ENCODE measurements around the gene MMP28.

The MMP28 gene

DNA sequence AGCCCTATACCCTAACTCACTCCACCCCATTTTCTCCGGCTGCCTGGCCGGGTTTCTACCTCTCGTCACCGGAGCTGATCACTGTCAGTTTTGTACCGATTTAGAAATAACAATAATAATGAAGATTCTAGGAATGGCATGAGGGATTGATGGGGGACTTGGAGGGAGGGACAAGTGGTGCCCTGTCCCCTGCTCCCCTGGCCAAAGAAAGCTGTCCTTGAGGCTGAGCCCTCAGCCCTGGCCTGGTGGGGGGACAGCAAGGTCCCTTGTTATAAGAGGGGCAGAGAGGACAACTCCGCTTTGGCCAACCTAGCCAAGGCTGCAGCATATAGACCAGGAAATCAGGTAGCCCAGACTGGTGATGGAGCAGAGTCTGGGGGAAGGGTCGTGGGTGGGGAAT is 52.9 kb downstream of the MMP28 start:
- no peak for DNase-seq

DNA sequence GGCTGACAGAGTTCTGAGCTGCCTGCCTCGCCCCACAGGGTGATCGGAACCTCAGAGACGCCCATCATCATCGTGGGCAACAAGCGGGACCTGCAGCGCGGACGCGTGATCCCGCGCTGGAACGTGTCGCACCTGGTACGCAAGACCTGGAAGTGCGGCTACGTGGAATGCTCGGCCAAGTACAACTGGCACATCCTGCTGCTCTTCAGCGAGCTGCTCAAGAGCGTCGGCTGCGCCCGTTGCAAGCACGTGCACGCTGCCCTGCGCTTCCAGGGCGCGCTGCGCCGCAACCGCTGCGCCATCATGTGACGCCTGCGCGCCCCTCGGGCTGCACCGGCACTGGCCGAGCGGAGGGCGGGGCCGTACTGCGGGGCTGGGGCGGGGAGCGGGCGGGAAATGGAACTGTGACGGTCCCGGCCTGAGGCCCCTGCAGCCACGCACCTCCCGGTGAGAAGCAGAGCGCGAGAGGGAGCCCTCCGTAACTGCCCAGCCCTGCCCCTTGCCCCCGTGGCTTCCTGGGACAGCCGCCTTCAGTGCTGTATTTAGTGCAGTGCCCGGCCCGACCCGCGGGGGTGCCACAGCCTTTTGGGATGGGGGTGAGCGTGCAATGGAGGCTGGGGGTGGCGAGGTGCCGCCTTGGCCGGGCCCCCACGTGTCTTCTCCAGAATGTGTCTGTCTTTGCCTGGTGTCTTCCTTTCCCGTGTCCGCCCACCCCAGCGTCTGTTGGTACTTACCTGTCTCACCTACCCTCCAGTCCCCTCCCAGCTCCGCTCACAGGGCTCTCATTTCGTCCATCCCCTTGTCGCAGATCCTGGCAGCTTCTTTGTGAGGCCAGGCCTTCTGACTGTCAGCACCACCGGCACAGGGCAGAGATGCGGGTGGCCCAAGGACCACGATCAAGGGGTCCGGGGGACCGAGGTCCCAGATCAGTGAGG is 54.2 kb downstream of the MMP28 start:
- peak; percentile 31 for DNase-seq

DNA sequence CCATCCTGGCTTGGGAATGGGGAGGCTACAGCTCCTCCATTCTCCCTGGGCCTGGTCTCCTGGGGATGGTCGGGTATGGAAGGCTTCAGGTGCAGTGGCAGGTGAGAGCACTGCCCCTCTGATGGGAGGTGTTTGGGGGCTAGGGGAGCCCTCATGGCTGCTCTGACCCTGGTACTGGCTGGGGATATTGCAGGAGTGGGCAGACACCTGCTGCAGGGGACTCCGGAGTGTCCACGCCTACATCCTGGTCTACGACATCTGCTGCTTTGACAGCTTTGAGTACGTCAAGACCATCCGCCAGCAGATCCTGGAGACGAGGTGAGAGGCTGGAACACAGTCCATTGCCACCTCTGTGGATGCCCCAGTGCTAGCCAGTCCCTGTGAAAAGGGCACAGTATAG is 55.2 kb downstream of the MMP28 start:
- no peak for DNase-seq

DNA sequence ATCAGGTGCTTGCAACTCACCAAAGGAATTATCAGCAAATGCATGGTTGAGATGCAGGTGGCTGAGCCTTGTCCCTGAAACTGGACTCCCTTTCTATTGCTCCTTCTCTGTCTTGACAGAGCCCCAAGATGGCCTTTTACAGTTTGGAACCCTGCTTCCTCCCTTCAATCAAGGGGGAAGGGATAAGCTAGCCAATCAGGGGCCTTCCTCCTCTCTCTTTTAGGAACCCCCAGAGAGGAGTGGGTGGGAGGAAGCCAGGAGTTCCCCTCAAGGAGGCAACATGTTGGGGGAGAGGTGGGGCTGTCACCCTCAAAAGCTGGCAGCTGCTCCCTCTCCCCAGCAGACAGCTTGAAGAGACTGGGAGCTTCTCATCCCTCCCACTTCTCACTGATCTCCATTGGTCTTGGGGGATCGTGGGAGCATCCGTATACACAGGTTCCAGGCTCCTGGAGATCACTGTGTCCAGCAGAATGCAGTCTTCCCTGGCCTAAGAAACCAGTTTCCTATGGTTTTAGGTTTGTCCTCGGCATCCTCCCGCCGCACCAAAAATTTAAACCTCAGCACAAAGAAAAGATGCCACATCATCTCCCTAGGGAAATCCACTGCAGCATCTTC is 56.8 kb downstream of the MMP28 start:
- DNase-seq, result no peak

DNA sequence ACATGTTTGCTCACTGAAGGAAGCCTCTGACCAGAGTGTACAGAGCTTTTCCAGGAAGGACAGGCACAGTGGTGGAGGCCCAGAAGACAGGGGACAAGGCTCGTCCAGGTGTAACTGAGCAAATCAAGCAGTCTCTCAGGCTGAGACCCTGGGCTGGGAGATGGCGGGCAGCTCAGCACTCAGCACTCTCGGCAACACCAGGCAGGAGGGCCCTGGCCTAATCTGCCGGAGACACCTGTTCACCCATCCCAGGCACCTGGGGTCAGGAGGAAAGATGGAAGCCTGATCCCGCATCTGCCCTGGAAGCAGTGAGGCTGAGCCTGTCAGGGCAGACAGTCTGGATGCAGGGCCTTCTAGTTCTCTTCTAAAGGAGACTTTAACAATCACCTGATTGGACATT is 59.2 kb downstream of the MMP28 start:
- no peak for DNase-seq

DNA sequence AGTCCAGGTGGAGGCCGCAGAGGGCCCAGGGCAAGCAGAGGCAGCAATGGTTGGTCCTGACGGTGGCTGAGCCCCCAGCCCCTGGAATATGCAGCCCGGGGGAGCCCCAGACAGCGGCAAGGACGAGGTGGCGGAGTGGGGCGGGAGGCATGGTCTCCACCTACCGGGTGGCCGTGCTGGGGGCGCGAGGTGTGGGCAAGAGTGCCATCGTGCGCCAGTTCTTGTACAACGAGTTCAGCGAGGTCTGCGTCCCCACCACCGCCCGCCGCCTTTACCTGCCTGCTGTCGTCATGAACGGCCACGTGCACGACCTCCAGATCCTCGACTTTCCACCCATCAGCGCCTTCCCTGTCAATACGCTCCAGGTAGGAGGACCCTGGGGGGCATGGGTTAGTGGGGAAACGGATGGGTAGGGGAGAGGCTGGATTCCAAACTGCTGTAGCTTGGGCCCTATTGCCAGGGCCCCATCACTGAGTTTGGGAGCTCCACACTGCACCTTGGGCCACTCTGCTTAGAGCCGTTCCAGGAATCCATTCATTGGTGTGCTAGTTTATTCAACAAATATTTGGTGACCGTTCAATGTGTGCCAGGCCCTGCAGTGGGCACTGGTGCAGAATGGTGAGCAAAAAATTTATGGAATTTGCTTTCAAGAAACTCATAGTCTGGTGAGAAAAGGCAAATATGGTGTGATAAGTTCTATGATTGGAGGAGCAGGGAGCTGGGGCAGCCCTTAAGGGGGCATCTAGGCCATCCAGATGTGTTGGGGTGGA is 60.2 kb downstream of the MMP28 start:
- no peak for DNase-seq

DNA sequence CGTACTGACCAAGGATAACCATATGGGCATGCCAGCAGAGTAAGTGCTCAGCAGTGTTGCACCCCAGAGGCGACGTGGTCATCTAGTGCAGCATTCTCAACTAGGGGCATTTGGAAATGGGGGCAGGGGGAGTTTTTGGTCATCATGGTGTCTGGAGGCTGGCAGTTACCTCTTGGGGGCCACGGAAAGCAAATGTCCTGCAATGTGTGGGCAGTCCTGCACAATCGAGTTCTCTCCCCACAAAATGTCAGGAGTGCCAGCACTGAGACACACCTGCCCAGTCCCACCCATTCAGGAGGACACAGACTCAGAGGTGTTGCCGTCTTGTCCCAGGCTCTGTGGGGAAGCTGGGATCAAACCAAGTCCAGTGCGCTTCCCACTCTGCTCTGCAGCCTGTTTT is 61.0 kb downstream of the MMP28 start:
- DNase-seq, result no peak

DNA sequence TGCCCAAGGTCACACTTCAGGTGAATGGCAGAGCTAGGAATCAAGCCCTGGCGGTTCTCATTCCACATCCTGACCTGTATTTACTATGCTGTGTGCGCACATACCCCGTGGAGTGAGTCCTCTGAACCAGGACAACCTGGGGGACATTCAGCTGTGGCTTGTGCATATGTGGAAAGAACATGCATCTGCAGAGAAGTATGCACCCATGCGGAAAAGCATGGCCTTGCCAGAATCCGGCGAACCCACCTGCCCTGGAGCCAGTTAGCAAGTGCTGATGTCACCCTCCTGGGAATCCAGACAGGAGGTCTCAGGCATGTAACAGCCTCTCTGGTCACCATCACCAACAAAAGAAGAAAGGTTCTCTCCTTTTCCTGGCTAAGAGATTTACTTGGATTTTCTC is 62.1 kb downstream of the MMP28 start:
- no peak for DNase-seq

DNA sequence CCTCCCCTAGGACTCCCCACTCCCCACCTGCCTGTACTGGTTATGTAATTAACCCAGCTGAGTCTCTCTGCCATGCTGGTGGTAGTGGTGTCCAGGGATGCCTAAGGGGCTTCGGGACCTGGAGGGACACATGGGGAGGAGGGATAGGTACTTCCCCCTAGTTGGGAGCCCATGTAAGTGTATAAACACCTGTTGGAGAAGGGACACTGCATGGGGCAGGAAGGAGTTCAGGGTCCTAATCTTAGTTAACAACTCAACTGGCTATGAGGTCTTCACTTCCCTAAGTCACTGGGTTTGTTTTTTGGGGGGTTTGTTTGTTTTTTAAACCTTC is 62.7 kb downstream of the MMP28 start:
- no peak for DNase-seq

DNA sequence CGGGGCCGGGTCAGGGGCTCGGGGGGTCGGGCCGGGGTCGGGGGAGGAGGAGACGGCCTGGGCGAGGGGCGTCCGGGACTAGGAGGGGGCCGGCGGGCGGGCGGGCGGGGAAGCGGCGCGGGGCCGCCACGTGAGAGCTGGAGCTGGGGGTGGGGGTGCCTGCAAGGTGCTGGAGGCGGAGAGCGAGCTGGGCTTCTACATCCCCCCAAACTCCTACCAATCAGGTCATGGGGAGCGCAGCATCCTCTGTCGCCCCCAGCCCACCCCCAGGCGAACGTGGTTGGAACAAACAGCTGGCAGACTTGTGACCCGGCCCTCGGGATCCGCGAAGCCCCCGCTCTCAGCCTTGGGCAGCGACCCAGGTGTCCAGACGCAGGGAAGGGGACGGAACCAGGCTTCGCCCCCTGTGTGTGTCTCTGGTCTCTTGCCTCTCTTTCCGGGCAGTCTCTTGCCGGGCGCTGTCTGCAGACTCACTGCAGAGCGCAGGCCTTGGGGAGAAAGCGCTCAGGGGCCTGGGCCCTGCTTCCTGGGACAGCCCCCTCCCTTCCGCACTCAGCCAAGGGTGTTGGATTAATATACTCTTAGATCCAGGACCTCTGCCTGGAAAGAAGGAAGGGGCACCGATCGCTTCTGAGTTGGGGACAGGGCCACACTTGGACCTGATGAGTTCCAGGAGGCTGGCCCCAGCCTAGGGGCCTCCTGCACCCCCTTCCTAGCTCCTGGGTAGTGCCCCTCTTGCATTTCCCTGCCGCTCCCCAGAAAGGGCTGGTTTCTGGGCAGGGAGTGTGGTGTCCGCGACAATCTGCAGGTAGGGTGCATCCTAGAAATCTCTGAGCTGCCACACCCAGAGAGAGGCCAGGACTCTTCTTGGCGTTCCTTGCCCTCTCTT is 63.3 kb downstream of the MMP28 start:
- no peak for DNase-seq

DNA sequence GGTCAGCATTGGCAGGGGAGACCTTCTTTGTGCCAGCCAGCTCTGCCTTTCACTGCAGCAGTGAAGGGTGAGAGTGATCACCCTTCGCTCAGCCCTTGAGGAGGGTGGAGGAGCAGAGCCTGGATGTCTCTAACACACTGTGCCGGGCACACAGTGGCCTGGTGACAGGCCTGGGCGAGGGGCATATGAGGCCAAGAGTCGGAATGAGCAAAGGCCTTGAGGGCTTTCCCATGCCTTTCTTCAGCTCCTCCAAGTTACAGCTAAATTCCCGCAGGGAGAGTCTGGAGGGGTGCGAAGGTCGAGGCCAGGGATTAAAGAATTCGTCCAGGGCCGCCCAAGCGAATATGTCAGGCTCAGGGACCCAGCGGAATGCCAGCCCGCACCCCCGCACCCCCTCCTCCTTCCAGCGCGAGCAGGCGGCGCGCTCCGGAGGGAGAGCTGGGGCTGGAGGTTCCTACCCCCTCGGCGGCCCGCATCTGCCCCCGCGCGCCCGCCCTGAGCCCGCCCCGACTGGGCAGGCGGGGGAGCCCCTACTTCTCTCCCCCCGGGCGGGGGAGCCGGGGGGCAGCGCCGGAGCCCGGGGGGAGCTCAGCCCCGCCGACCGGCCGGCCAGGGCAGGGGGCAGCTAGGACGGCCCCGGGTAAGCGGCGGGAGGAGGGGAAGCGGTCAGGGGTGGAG is 64.1 kb downstream of the MMP28 start, which contains the start of gene RASL10B:
Gene RASL10B (plus strand): TSS at position 401 of the 678 bp plus-strand sequence. CDS start 3,546 bp downstream, outside the sequence.
- DNase-seq, result no peak

DNA sequence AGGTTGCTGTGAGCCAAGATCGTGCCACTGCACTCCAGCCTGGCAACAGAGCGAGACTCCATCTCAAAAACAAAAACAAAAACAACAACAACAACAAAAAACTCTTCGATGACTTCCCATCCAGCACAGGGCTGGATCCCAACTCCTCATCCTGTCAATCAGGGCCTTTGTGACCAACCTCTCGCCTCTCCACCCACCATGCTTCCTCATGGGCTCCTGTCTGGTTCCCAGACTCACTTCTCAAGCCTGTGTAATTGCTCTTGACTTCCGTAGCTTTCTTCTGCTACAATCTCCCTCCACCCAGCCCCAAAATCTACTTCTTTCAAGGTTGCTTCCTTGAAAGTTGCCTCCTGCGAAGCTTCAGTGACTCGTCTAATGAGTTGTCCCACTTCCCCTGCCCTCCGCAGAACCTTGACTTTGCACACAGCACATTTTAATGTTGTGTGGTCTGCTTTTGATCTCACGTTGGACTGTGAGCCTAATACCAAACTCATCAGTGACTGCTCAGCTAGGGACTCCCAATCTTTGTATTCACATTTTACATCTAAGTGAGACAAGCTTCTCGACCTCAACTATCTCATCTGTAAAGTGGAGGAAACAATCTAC is 64.9 kb downstream of the MMP28 start:
- no peak for DNase-seq

DNA sequence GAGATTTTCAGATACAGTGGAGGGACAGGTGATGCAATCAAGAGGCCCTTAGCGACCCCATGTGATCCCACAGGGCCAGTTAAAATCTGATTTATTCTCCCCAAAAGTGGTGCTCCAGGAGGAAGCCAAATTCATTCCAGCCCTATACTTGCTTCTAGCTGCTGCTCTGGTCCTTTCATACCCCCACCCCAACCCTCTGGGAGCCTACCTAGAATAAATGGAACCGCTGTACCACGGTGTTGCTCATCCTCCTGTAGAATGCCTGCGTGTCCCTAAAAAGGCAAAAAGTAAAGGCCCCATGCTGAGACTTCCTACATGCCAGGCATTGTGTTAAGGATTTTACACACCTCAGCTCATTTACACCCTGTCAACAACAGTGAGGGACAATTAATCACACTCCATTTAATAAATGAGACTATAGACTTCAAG is 66.0 kb downstream of the MMP28 start:
- no peak for DNase-seq

DNA sequence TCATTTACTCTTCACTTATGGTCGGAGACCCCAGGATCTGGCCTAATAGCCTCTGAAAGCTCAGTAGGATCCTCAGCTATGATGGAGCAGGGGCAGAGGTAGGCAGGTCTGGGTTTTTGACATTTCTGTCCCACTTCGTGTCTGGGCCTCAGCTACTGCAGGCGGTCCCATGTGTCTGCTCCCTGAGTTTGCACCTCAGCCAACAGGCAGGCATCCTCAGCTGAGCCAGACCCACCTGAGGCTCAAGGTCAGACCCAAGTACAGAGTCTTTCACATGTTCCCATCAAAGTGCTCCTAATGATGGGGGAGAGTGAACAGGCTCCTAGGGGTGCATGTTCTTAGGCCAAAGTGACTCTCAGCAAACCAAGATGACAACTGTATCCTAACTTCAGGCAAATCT is 66.9 kb downstream of the MMP28 start:
- no peak for DNase-seq

DNA sequence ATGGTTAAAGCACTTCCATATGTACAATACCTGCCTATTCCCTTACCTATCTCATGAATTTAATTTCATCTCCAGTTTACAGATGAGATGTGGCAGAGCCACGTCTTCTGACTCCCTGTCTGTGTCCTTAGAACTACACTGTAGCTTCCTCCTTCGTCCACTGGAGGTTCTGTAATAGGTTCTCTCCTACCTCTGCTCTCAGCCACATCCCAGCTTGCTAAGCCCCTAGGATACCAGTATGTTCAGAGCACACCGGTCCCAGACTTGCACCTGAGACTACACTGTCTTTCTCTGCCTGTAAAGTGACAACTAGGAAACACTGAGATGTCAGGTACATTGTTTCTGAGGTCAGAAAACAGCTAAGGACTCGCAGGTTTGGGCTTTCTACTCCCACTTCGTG is 67.8 kb downstream of the MMP28 start:
- no peak for DNase-seq

DNA sequence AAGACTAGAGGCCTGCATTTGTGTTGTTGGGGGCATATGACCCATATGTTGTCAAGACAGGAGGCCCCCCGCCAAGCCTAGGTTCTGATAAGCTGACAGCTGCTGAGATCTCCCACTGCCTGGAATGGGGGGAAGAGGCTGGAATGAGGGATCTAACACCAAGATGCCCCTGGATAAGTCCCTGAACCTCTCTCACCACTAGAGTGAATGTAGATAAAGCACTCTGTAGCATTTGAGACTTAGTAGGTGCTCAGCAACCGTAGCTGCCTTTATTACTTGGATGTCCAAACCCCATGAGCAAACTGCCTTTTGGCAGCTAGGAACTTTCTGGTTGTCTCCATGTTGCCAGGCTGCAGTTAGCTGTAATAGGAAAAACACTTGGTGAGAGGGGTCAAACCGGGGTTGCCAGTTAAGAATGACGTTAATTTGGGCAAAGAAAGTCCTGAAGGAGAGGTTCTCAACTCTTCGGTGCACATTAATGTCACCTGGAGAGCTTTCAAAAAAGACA is 68.4 kb downstream of the MMP28 start:
- DNase-seq, result no peak

DNA sequence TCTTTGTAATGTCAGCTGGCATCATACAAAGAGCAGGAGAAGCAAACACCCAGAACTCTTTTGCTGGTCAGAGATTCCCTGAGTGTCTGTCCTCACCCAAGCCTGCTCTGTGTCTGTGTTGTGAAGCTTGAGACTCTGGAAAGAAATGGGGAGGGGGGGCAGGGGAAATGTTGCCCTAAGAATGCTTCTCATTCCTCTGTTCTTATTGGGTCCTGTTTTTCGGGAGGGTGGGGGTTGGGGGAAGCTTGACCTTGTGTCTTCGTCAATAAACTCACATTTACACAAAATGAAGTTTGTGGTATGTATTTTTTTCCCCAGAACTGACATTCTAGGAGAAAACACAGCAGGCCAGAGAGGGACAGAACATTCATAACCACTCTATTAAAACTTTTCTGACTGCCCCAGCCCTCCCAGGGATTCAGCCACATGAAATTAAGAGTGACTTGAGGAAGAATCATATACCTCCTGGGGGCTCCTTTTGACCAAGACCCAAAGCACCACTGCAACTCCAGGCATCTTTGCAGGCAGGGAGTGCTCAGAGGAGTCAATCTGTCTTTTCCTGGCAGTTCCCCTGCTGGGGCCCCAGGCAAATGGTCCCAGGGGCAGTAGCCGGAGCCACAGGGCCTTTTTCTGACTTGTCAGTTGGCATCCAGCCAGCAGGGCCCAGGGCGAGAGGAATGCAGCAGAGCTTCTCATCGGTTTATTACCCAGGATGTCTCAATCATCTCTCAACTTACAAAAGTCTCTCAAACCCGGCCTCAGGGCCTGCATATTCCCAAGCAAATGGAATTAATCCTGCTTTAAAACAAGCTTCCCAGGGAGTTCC is 69.1 kb downstream of the MMP28 start:
- no peak for DNase-seq

DNA sequence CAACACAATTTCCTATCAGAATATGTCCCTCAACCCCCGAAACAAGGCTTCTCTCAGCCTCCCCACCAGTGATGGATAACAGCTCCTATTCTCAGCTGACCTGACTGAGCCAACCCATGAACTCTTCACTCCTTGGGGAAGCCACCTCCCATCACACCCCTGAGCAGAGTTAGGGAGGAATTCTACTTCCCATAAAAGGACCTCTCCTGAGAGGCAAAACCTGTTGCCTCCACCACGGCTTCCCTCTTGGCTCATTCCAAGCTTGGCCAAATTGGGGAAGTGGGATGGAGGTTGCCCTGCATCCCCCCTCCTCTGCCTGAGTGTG is 69.7 kb downstream of the MMP28 start:
- no peak for DNase-seq

DNA sequence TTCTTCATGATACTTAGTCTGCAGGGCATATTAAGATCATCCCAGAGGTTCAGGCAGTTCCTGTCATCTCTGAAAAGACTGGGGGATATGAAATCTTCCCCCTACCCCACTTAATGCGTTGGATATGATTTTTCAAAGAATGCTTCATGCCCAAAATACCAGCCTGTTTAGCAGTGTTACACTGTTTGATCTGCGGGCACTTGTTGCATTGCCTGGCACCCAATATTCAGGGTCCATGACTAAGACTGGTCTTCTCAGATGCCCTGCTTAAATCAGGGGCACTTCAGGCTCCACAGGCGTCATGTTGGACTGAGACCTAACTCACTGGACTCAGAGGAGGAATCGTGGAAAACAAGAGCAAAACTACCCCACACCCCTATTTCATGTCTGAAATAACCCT is 70.4 kb downstream of the MMP28 start:
- DNase-seq, result no peak

DNA sequence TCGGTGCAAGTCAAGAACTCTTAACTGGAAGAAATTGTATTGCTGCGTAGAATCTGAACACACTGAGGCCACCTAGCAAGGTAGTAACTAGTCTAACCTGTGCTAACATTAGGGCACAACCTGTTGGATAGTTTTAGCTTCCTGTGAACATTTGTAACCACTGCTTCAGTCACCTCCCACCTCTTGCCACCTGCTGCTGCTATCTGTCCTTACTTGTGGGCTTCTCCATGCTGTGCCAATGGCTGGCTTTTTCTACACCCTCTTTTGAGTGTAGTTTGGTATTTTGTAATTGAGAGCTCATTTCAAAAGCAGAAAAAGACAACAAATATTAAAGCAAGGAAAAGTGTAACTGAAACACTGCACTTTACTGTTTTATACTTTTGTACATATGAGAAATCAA is 71.7 kb downstream of the MMP28 start:
- DNase-seq, result no peak

DNA sequence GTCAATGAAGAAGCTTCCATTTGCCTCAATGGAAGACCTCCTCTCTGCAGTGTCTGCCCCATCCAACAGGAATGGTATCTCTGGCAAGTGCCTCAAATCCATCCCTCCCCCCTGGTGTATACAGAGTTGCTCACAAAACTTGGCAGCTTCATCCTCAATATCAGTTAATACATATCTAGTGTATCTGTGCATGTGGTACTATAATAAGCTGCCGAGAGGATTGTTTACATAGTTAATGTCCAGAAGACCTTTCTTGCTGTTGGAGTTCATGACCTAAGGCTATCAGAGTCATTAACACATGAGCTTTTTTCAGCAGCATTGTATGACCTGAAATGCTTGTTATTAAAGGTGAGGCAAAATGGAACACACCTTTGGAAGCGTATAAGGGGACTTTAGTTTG is 78.0 kb downstream of the MMP28 start:
- no peak for DNase-seq

Measured in activated CD4-positive, alpha-beta T cell treated with anti-CD3 and anti-CD28 coated beads, Interleukin-2, Interleukin-6, amounts not matched to agents 100 ng/mL and 50 ng/mL, durations not matched to agents 16 hours and 8 hours (primary cell).